Ovary (tissue), 9 donors: ENCODE data around the gene OSTF1. TPM values are rescaled to one million over a fixed set of nuclear protein-coding genes. Genes with fewer than 3 reads are reported as not detected.

Experiments
- DNase-seq, 5 donors: peaks; one replicate each; pipeline ENCODE4 v3.0.0-alpha.2; 2019 to 2020
- H3K27ac ChIP-seq, 2 donors: fragments of 200-600 bp; one replicate each; pipeline versions ENCODE4 v1.5.1 to v1.8.0; 2019 to 2022
- H3K27me3 ChIP-seq: fragments of 200-600 bp; one replicate; pipeline ENCODE4 v1.8.0; 2022
- H3K36me3 ChIP-seq: fragments of 200-600 bp; sonication (generic); one replicate; pipeline ENCODE4 v1.5.1; 2019
- H3K4me1 ChIP-seq: one replicate; pipeline ENCODE4 v1.8.1; 2013; ENCODE audit warnings: mild to moderate bottlenecking, moderate library complexity; ENCODE audit not compliant: insufficient read depth
- H3K4me3 ChIP-seq: fragments of 200-600 bp; sonication (generic); one replicate; pipeline ENCODE4 v1.5.1; 2017
- H3K9me3 ChIP-seq, 2 donors: fragments of 200-600 bp in 1 of 2; sonication (generic) in 1 of 2; one replicate each; pipeline versions ENCODE4 v1.5.1 to v1.8.1; 2013 to 2019; ENCODE audit warnings: mild to moderate bottlenecking in 1 of 2, moderate library complexity in 1 of 2
- CTCF ChIP-seq, 3 donors: fragments of 450-650 bp in 2 of 3; fragments of 200-600 bp in 1 of 3; IDR thresholded peaks; one replicate each; pipeline versions ENCODE4 v1.5.1 to v1.8.0; 2016 to 2022; ENCODE audit warnings: antibody characterized with exemption in 3 of 3, mild to moderate bottlenecking in 1 of 3
- EP300 ChIP-seq: sonication (generic); formaldehyde crosslinking; IDR thresholded peaks from one replicate; pipeline ENCODE4 v1.6.1; 2017; ENCODE audit warnings: antibody characterized with exemption
- POLR2A ChIP-seq: fragments of 450-650 bp; IDR thresholded peaks from one replicate; pipeline ENCODE4 v1.6.1; 2017; ENCODE audit warnings: antibody characterized with exemption, mild to moderate bottlenecking, moderate library complexity
- WGBS, 3 donors: extraction: QIAGEN DNeasy Blood & Tissue Kit in 1 of 3; methylation state at CpG; one replicate each; pipeline versions ENCODE4 v1.1.5 to v1.1.7; 2013 to 2017; 5-methylcytosine and 5-hydroxymethylcytosine counted together
- intact Hi-C, 4 donors: fragments of 100-400 bp; cut with DNase I; formaldehyde crosslinking; loops; one replicate each; pipeline versions ENCODE4 v1.11.0 to v1.15.1; 2022 to 2023
- polyA plus RNA-seq, 2 donors: library from polyadenylated mRNA; stranded (reverse); fragments of 200-250 nt in 1 of 2; fragments of 350-450 nt in 1 of 2; fragmentation: Illumina TruSeq in 1 of 2; extraction: RNeasy Lipid Tissue Mini Kit (QIAGEN cat#74804) in 1 of 2; gene quantifications; one replicate each; pipeline ENCODE4 v1.2.3, GENCODE V29; 2013 to 2014
- total RNA-seq, 7 donors: library from RNA; depleted of rRNA in 2 of 7; stranded (reverse); fragments of >200 nt in 2 of 7; fragmentation: NEBNext Ultra II Directional in 3 of 7; extraction: Animal tissue kit (Norgen Biotek cat#: 25700) in 3 of 7; gene quantifications; one replicate each; pipeline versions ENCODE4 v1.1.0 to v1.2.4, GENCODE V29; 2016 to 2023
- donor health status: DM: no; HTN: no; CAD: no; lungs with moderate emphysema.
- donor health status: DM: no; HTN: no; CAD: no.
- donor health status: Bipolar disorder and iron deficiency.
- donor health status: DM: yes; HTN: yes; CAD: no.
- donor health status: DM: no; HTN: no; CAD: no.
- donor health status: DM: yes; HTN: yes; CAD: no.

OSTF1 gene
- total and polyA plus RNA-seq, 9 donors: 15.1 to 46.9 (median 20.0) TPM

GRCh38 chr9:75168270-75169178, 80.2 kb downstream of the OSTF1 start:
- no peak for DNase-seq
- intact Hi-C loops: no loop called here
- Histone ChIP-seq H3K9me3 (no peaks in the 10 kb centered on the region), H3K27ac (no peak overlapping the region), H3K4me1 (no peaks in the 10 kb centered on the region), H3K36me3 (no peaks in the 10 kb centered on the region), H3K27me3 (no peaks in the 10 kb centered on the region), H3K4me3 (no peak overlapping the region)
- TF ChIP-seq POLR2A (no peak), CTCF (IDR thresholded peaks at IDR 0.05) (no peak), EP300 (no peak)
- WGBS, 3 donors: 7 to 25% (median 17%) methylated on average over 2 of the region's 2 CpGs

GRCh38 chr9:75169623-75170022, 81.3 kb downstream of the OSTF1 start:
- intact Hi-C loops: no loop called here
- H3K27ac ChIP-seq: no peak overlapping the region
- 25 to 48% (median 26%) methylated on average over 4 of the region's 4 CpGs for WGBS, 3 donors
- no peak for DNase-seq
- no peaks in the 10 kb centered on the region for H3K36me3 ChIP-seq
- no peaks in the 10 kb centered on the region for H3K9me3 ChIP-seq
- TF ChIP-seq CTCF (IDR thresholded peaks at IDR 0.05) (no peak), POLR2A (no peak), EP300 (no peak)
- no peaks in the 10 kb centered on the region for H3K27me3 ChIP-seq
- no peaks in the 10 kb centered on the region for H3K4me1 ChIP-seq
- H3K4me3 ChIP-seq: no peak overlapping the region

GRCh38 chr9:75170898-75171360, 82.6 kb downstream of the OSTF1 start:
- no peak for TF ChIP-seq EP300
- TF ChIP-seq CTCF (IDR thresholded peaks at IDR 0.05): no peak
- no peak for TF ChIP-seq POLR2A
- Histone ChIP-seq H3K36me3 (no peaks in the 10 kb centered on the region), H3K27me3 (no peaks in the 10 kb centered on the region), H3K9me3 (no peaks in the 10 kb centered on the region), H3K4me1 (no peaks in the 10 kb centered on the region), H3K4me3 (no peak overlapping the region), H3K27ac (no peak overlapping the region)
- WGBS, 3 donors: 93 to 97% (median 94%) methylated on average over 2 of the region's 2 CpGs
- intact Hi-C loops: no loop called here
- DNase-seq: no peak

- no peak for DNase-seq
- H3K9me3 ChIP-seq: no peaks in the 10 kb centered on the region
- no peak overlapping the region for H3K27ac ChIP-seq
- H3K4me3 ChIP-seq: no peak overlapping the region
- H3K4me1 ChIP-seq: no peaks in the 10 kb centered on the region
- H3K36me3 ChIP-seq: no peaks in the 10 kb centered on the region
- intact Hi-C loops: no loop called here
- 90 to 94% (median 91%) methylated on average over 6 of the region's 6 CpGs for WGBS, 3 donors
- no peaks in the 10 kb centered on the region for H3K27me3 ChIP-seq
- TF ChIP-seq POLR2A: no peak
- TF ChIP-seq EP300: no peak
- no peak for TF ChIP-seq CTCF (IDR thresholded peaks at IDR 0.05)
Observed at GRCh38 chr9:75175395-75175794, 87.1 kb downstream of the OSTF1 start.
